Measurements from ENCODE around the gene HMGN3.
"Not testable (repeated sequence)": the region's sequence is repeated elsewhere in the genome, so short reads cannot be mapped to it uniquely, and the experiment has no call there.

- TF ChIP-seq CTCF, POLR2A, POLR2AphosphoS5 (IDR thresholded peaks at IDR 0.05): not testable (repeated sequence)
Measured at GRCh38 chr6:79256770-79257169, 22.3 kb upstream of the HMGN3 start.

Measured in breast epithelium (tissue), 3 donors.